Left kidney (tissue), 2 donors: ENCODE measurements around the gene ITGB3. TPM values are rescaled to one million over a fixed set of nuclear protein-coding genes. Genes with fewer than 3 reads are reported as not detected.
A peak's percentile ranks its signal among the peaks of the same experiment; 100 is the strongest.

Source experiments
- DNase-seq: peaks from one replicate; pipeline ENCODE4 v3.0.0-alpha.2; 2013
- polyA plus RNA-seq: library from polyadenylated mRNA; unstranded; fragments of 120-200 nt; gene quantifications from one replicate; pipeline ENCODE4 v1.2.1, GENCODE V29; 2013; ENCODE audit not compliant: insufficient read length

The ITGB3 gene
- polyA plus RNA-seq, 1 donor: 21.8 TPM

- peak; percentile 70 for DNase-seq
Measured at GRCh38 chr17:47275245-47275984, 21.8 kb downstream of the ITGB3 start.

- DNase-seq: no peak
Measured at GRCh38 chr17:47276444-47276843, 22.8 kb downstream of the ITGB3 start.

GRCh38 chr17:47276868-47277267 is 23.2 kb downstream of the ITGB3 start:
- peak; percentile 71 for DNase-seq

GRCh38 chr17:47277921-47278320 is 24.3 kb downstream of the ITGB3 start:
- DNase-seq: no peak

GRCh38 chr17:47278561-47278960 is 24.9 kb downstream of the ITGB3 start:
- no peak for DNase-seq

- peak; percentile 62 for DNase-seq
Measured at GRCh38 chr17:47279062-47279801, 25.6 kb downstream of the ITGB3 start.

GRCh38 chr17:47280072-47280811 is 26.6 kb downstream of the ITGB3 start:
- DNase-seq: no peak

- DNase-seq: no peak
Measured at GRCh38 chr17:47281216-47281615, 27.6 kb downstream of the ITGB3 start.

GRCh38 chr17:47285003-47285402 is 31.4 kb downstream of the ITGB3 start:
- no peak for DNase-seq

- no peak for DNase-seq
Measured at GRCh38 chr17:47286198-47286914, 32.7 kb downstream of the ITGB3 start.

- DNase-seq: no peak
Measured at GRCh38 chr17:47287068-47287467, 33.4 kb downstream of the ITGB3 start.

- DNase-seq: no peak
Measured at GRCh38 chr17:47287639-47288038, 34.0 kb downstream of the ITGB3 start.

- DNase-seq: no peak
Measured at GRCh38 chr17:47288531-47289116, 35.0 kb downstream of the ITGB3 start.

- DNase-seq: no peak
Measured at GRCh38 chr17:47289302-47289701, 35.7 kb downstream of the ITGB3 start.

- DNase-seq: no peak
Measured at GRCh38 chr17:47290870-47291241, 37.2 kb downstream of the ITGB3 start.

- DNase-seq: no peak
Measured at GRCh38 chr17:47291242-47291873, 37.7 kb downstream of the ITGB3 start.

- no peak for DNase-seq
Measured at GRCh38 chr17:47292206-47292605, 38.6 kb downstream of the ITGB3 start.

- DNase-seq: no peak
Measured at GRCh38 chr17:47295037-47295873, 41.6 kb downstream of the ITGB3 start.

GRCh38 chr17:47295874-47296255 is 42.2 kb downstream of the ITGB3 start:
- DNase-seq: no peak

GRCh38 chr17:47297661-47298400 is 44.2 kb downstream of the ITGB3 start:
- no peak for DNase-seq
